Measurements from ENCODE around the gene TMC2.

The TMC2 gene

GRCh38 chr20:2652724-2653555 lies 116.6 kb downstream of the TMC2 start:
- DNase-seq (ENCODE audit: low read depth), result no peak
- H3K4me3 ChIP-seq (ENCODE audit: control insufficient read depth, low read depth, low read length), result peak overlapping the region; percentile 82
- TF ChIP-seq, protein P1, sequence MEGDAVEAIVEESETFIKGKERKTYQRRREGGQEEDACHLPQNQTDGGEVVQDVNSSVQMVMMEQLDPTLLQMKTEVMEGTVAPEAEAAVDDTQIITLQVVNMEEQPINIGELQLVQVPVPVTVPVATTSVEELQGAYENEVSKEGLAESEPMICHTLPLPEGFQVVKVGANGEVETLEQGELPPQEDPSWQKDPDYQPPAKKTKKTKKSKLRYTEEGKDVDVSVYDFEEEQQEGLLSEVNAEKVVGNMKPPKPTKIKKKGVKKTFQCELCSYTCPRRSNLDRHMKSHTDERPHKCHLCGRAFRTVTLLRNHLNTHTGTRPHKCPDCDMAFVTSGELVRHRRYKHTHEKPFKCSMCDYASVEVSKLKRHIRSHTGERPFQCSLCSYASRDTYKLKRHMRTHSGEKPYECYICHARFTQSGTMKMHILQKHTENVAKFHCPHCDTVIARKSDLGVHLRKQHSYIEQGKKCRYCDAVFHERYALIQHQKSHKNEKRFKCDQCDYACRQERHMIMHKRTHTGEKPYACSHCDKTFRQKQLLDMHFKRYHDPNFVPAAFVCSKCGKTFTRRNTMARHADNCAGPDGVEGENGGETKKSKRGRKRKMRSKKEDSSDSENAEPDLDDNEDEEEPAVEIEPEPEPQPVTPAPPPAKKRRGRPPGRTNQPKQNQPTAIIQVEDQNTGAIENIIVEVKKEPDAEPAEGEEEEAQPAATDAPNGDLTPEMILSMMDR (IDR thresholded peaks at IDR 0.05; ENCODE audit: control insufficient read depth, insufficient read depth, low read depth, low read length, missing control alignments), result no peak

DNA sequence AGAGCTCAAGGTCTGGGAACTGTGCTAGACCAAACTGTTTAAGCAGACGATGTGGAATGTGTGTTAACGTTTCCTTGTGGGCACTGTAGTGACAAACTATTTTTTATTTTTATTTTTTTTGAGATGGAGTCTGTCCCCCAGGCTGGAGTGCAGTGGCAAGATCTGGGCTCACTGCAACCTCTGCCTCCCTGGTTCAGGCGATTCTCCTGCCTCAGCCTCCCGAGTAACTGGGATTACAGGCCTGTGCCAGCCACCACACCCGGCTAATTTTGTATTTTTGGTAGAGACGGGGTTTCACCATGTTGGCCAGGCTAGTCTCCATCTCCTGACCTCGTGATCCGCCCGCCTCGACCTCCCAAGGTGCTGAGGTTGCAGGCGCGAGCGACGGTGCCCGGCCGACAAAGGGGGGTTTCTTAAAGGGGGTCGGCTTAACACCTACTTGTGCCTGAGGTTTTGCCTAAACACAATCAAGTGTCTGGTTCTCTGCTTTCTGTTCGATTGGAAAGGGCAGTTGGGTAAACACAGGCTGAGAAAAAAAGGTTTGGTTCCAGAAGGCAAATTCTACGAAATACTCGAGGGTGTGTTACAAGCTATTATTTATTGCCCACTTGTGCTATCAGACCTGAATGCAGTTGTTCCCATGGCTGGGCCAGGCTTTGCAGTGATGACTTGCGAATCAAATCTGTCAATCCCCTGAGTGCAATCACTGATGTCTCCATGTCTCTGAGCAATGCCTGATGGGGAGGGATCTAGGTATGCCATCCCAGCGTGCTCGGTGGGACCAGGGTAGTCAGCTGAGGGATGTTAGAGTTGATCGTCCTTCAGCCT lies 117.4 kb downstream of the TMC2 start:
- H3K4me3 ChIP-seq (ENCODE audit: control insufficient read depth, low read depth, low read length), result peak overlapping the region; percentile 82
- no peak for DNase-seq (ENCODE audit: low read depth)
- TF ChIP-seq, protein P1 (IDR thresholded peaks at IDR 0.05; ENCODE audit: control insufficient read depth, insufficient read depth, low read depth, low read length, missing control alignments), result no peak

- DNase-seq (ENCODE audit: low read depth), result no peak
- TF ChIP-seq, protein P1 (IDR thresholded peaks at IDR 0.05; ENCODE audit: control insufficient read depth, insufficient read depth, low read depth, low read length, missing control alignments), result no peak
- peak overlapping the region; percentile 82 for H3K4me3 ChIP-seq (ENCODE audit: control insufficient read depth, low read depth, low read length)
These were observed 118.0 kb downstream of the TMC2 start for GRCh38 chr20:2654384-2654822.

- DNase-seq (ENCODE audit: low read depth), result no peak
- H3K4me3 ChIP-seq (ENCODE audit: control insufficient read depth, low read depth, low read length), result no peak overlapping the region
- TF ChIP-seq, protein P1 (IDR thresholded peaks at IDR 0.05; ENCODE audit: control insufficient read depth, insufficient read depth, low read depth, low read length, missing control alignments), result no peak
These were observed 118.5 kb downstream of the TMC2 start for GRCh38 chr20:2654831-2655230.

GRCh38 chr20:2655331-2656116 lies 119.2 kb downstream of the TMC2 start:
- TF ChIP-seq, protein P1 (IDR thresholded peaks at IDR 0.05; ENCODE audit: control insufficient read depth, insufficient read depth, low read depth, low read length, missing control alignments), result no peak
- H3K4me3 ChIP-seq (ENCODE audit: control insufficient read depth, low read depth, low read length), result no peak overlapping the region

GRCh38 chr20:2656471-2657117 lies 120.2 kb downstream of the TMC2 start:
- DNase-seq (ENCODE audit: low read depth), result no peak
- TF ChIP-seq, protein P1 (IDR thresholded peaks at IDR 0.05; ENCODE audit: control insufficient read depth, insufficient read depth, low read depth, low read length, missing control alignments), result no peak
- H3K4me3 ChIP-seq (ENCODE audit: control insufficient read depth, low read depth, low read length), result no peak overlapping the region

More at GRCh38 chr20:2655331-2656116, 119.2 kb downstream of the TMC2 start:
- no peak for DNase-seq (ENCODE audit: low read depth)

Data from AG09309 (cell line).